GM21367 (cell line): ENCODE results near the gene RFTN1.
A peak's percentile ranks its signal among the peaks of the same experiment; 100 is the strongest.

Experiments
- ATAC-seq: cut with Tn5 transposase; IDR thresholded peaks from one replicate; pipeline ENCODE4 v1.9.1; 2021; ENCODE audit not compliant: unreplicated experiment

Gene RFTN1

GRCh38 chr3:16334909-16335308 is 178.6 kb downstream of the RFTN1 start:
- ATAC-seq = no peak

GRCh38 chr3:16332904-16333426 is 180.5 kb downstream of the RFTN1 start:
- no peak for ATAC-seq

- no peak for ATAC-seq
These were observed 182.1 kb downstream of the RFTN1 start for GRCh38 chr3:16331319-16331883.

GRCh38 chr3:16330351-16330750 is 183.1 kb downstream of the RFTN1 start:
- ATAC-seq = no peak

- no peak for ATAC-seq
These were observed 183.7 kb downstream of the RFTN1 start for GRCh38 chr3:16329826-16330129.

- ATAC-seq = no peak
These were observed 184.3 kb downstream of the RFTN1 start for GRCh38 chr3:16329036-16329825.

GRCh38 chr3:16328124-16328523 is 185.4 kb downstream of the RFTN1 start:
- no peak for ATAC-seq

GRCh38 chr3:16326724-16327349 is 186.7 kb downstream of the RFTN1 start:
- no peak for ATAC-seq

GRCh38 chr3:16325850-16326249 is 187.6 kb downstream of the RFTN1 start:
- no peak for ATAC-seq

- no peak for ATAC-seq
These were observed 189.8 kb downstream of the RFTN1 start for GRCh38 chr3:16323737-16324136.

- no peak for ATAC-seq
These were observed 191.3 kb downstream of the RFTN1 start for GRCh38 chr3:16322189-16322588.

- ATAC-seq = no peak
These were observed 192.8 kb downstream of the RFTN1 start for GRCh38 chr3:16320711-16321110.

GRCh38 chr3:16319723-16320122 is 193.8 kb downstream of the RFTN1 start:
- no peak for ATAC-seq

- ATAC-seq = no peak
These were observed 194.2 kb downstream of the RFTN1 start for GRCh38 chr3:16319307-16319706.

- no peak for ATAC-seq
These were observed 195.3 kb downstream of the RFTN1 start for GRCh38 chr3:16318176-16318575.

- no peak for ATAC-seq
These were observed 195.9 kb downstream of the RFTN1 start for GRCh38 chr3:16317561-16317945.

- ATAC-seq = no peak
These were observed 196.5 kb downstream of the RFTN1 start for GRCh38 chr3:16316847-16317560.

- no peak for ATAC-seq
These were observed 197.1 kb downstream of the RFTN1 start for GRCh38 chr3:16316396-16316795.

GRCh38 chr3:16315623-16316022 is 197.9 kb downstream of the RFTN1 start:
- no peak for ATAC-seq

- no peak for ATAC-seq
These were observed 199.4 kb downstream of the RFTN1 start for GRCh38 chr3:16313886-16314645.

- ATAC-seq = peak; percentile 56
These were observed 201.5 kb downstream of the RFTN1 start for GRCh38 chr3:16311960-16312451.
